Measurements from ENCODE around the gene TRIP12.
A peak's percentile ranks its signal among the peaks of the same experiment; 100 is the strongest.
"Not testable (repeated sequence)": the region's sequence is repeated elsewhere in the genome, so short reads cannot be mapped to it uniquely, and the experiment has no call there.

Gene TRIP12

GRCh38 chr2:229728370-229728769, 193.4 kb downstream of the TRIP12 start:
- TF ChIP-seq, protein P1, sequence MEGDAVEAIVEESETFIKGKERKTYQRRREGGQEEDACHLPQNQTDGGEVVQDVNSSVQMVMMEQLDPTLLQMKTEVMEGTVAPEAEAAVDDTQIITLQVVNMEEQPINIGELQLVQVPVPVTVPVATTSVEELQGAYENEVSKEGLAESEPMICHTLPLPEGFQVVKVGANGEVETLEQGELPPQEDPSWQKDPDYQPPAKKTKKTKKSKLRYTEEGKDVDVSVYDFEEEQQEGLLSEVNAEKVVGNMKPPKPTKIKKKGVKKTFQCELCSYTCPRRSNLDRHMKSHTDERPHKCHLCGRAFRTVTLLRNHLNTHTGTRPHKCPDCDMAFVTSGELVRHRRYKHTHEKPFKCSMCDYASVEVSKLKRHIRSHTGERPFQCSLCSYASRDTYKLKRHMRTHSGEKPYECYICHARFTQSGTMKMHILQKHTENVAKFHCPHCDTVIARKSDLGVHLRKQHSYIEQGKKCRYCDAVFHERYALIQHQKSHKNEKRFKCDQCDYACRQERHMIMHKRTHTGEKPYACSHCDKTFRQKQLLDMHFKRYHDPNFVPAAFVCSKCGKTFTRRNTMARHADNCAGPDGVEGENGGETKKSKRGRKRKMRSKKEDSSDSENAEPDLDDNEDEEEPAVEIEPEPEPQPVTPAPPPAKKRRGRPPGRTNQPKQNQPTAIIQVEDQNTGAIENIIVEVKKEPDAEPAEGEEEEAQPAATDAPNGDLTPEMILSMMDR (conservative IDR thresholded peaks at IDR 0.05; ENCODE audit: control insufficient read depth, insufficient read depth, low read depth, low read length) = no peak
- H3K4me3 ChIP-seq (ENCODE audit: control insufficient read depth, low read depth, low read length) = no peak overlapping the region
- DNase-seq (ENCODE audit: low read depth) = peak; percentile 32

DNA sequence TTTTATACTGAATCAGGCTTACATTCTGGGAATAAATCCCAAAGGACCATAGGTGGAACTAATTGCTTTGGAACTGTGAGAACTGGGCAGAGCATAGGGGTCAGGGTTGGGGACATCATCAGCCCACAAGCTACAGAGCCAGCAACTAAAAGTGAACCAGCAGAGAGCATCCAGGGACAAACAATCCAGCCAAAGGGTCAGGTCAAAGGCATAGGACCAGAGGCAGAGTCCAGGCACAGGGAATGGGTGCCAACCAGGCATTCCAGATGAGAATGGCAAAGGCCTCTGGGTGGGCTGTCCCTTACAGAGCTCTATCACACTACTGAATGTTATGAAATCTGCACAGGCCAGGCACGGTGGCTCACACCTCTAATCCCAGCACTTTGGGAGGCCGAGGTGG, 195.2 kb downstream of the TRIP12 start:
- TF ChIP-seq, protein P1 (conservative IDR thresholded peaks at IDR 0.05; ENCODE audit: control insufficient read depth, insufficient read depth, low read depth, low read length) = no peak
- H3K4me3 ChIP-seq (ENCODE audit: control insufficient read depth, low read depth, low read length) = no peak overlapping the region
- no peak for DNase-seq (ENCODE audit: low read depth)

DNA sequence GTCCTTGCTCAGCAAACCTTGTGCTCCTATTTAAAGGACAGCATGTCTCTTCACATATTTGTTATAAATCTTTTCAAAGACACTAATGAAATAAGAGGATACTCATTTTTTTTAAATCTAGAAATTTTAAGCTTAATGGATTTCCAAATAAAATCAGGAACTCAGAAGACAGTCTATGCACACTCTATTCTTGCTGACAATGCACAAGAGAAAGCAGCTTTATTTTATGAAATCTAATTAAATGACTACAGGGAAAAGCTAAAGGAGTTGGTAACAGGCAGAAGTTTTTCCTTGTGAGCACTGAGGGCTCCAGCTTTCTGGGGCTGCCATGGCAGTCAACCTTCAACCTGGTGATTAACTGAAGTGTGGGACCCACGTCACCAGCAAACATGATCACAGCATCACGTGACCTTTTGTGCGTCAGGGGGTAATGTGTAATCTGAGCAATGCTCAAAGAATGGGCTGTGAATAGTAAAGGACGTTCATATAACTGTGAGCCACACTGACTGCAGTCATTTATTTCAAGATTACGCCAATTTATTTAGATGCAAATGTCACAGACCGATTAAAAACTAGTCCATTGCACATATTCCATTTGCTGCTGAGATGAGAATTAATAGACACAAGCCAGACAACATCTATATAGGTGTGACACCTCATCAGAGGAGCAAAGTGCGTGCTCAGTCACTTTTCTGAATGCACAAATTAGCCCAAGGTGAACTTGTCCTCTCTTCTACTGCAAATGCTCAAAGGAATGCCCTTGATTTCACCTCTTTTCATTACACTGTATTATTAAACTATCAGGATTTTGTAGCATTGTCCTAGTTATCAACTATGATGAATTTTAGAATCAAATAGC, 195.9 kb downstream of the TRIP12 start:
- TF ChIP-seq, protein P1 (conservative IDR thresholded peaks at IDR 0.05; ENCODE audit: control insufficient read depth, insufficient read depth, low read depth, low read length) = no peak
- DNase-seq (ENCODE audit: low read depth) = peak; percentile 94
- no peak overlapping the region for H3K4me3 ChIP-seq (ENCODE audit: control insufficient read depth, low read depth, low read length)

DNA sequence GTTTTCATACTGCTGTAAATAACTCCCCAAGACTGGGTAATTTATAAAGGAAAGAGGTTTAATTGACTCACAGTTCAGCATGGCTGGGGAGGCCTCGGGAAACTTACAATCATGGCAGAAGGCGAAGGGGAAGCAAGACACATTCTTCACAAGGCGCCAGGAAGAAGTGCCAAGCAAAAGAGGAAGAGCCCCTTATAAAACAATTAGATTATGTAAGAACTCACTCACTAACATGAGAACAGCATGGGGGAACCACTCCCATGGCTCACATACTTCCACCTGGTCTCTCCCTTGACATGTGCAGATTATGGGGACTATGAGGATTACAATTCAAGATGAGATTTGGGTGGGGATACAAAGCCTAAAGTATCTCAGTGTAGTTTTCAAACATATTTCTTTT, 198.6 kb downstream of the TRIP12 start:
- DNase-seq (ENCODE audit: low read depth); H3K4me3 ChIP-seq (ENCODE audit: control insufficient read depth, low read depth, low read length): not testable (repeated sequence)

DNA sequence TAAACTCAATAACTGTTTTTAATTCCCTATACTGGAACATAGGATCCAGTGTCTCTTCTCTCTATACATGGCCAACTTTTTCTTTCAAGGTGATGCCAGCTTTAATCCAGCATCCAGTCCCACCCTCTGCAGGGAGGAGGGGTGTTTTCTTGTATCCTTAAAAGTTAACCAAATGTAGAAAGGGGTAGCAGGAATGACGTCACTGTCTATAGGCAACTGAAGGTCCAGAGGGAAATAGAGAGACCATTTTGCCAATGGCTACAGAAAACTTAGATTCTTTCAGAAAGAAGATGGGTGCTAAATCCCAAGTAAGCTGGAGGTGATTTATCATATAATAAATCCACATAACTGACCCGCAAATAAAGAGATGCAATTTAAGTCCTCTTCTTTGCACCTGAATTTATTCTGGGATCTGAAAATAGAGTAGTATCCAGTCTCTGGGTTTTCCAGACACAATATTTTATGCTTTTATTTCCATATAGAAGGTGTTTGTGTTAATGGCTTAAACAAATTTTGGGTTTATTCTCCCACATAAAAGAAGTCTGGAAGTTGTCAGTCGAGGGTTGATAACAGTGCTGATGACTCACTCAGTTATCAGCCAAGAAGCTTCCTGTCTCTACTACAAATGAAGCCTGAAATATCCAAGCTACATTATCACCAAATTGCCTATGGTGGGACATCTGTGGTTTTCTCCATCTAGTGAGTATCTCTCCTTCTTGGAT, 201.7 kb downstream of the TRIP12 start:
- DNase-seq (ENCODE audit: low read depth) = no peak
- TF ChIP-seq, protein P1 (conservative IDR thresholded peaks at IDR 0.05; ENCODE audit: control insufficient read depth, insufficient read depth, low read depth, low read length) = no peak
- H3K4me3 ChIP-seq (ENCODE audit: control insufficient read depth, low read depth, low read length) = no peak overlapping the region

DNA sequence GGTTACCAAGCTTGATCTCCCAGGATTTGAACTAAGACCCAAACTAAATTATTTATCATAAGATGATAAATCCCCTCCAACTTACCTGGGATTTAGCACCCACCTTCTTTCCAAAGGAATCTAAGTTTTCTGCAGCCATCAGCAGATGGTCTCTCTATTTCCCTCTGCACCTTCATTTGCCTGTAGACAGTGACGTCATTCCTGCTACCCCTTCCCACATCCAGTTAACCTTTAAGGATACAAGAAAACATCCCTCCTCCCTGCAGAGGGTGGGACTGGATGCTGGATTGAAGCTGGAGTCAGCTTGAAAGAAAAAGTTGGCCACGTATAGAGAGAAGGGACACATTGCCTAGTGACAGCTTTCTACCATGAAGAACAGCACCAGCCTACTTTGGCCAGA, 203.8 kb downstream of the TRIP12 start:
- TF ChIP-seq, protein P1 (conservative IDR thresholded peaks at IDR 0.05; ENCODE audit: control insufficient read depth, insufficient read depth, low read depth, low read length) = no peak
- DNase-seq (ENCODE audit: low read depth) = no peak
- H3K4me3 ChIP-seq (ENCODE audit: control insufficient read depth, low read depth, low read length) = no peak overlapping the region

DNA sequence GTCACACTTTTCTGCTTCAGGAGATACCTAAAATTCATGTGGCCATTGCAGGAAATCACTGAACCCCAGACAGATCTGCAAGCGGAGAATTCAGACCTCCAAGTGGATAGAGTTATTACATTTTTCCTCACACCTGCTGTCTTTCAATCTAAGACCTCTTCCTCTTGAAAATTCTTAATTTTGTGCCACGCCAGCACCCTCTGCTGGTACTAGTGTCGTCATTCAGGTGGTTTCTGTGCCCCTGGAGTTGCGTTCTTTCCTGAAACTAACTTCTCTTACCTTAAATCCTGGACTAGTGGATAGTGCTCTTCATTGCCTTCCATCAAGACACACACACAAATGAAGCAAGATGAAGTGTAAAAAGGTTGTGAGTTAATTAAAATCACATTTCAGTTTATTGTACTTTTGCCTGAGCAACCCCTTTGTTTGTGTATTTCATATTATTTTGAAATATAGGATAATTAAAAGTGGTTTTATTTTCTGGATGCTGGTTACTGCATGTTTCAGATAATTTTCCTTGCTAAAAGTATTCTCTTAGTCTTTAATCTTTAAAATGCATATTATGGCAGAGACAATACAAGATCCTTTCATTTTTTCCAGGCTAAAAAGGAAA, 205.8 kb downstream of the TRIP12 start:
- TF ChIP-seq, protein P1 (conservative IDR thresholded peaks at IDR 0.05; ENCODE audit: control insufficient read depth, insufficient read depth, low read depth, low read length) = peak; percentile 46
- DNase-seq (ENCODE audit: low read depth) = peak; percentile 27
- no peak overlapping the region for H3K4me3 ChIP-seq (ENCODE audit: control insufficient read depth, low read depth, low read length)
